H1 (cell line): ENCODE measurements around the gene STX12. TPM values are rescaled to one million over a fixed set of nuclear protein-coding genes. Genes with fewer than 3 reads are reported as not detected.

Experiments used
- CTCF ChIA-PET: fragments of 300-600 bp; sonication (Branson Sonifier 250); formaldehyde crosslinking; loops from one replicate; lab custom pipeline; 2021; ENCODE audit not compliant: partially characterized antibody; lab: Charles Lee
- POLR2A ChIA-PET: fragments of 300-600 bp; sonication (Branson Sonifier 250); formaldehyde crosslinking; loops from one replicate; lab custom pipeline; 2021; ENCODE audit warnings: inconsistent platforms; ENCODE audit not compliant: partially characterized antibody; lab: Charles Lee
- DNase-seq, 2 experiments: peaks; one replicate each; pipeline versions ENCODE4 v3.0.0 to v3.0.0-alpha.2; 2010 to 2022; ENCODE audit warnings: low spot score in 2 of 2, low read depth in 1 of 2, mixed read lengths in 1 of 2
- FAIRE-seq: peaks from 2 replicates; lab custom pipeline; 2011; peaks lifted over from hg19 to GRCh38; lab: Jason Lieb, UNC
- H2AFZ ChIP-seq: 2 replicates; pipeline ENCODE4 v1.8.1; 2012; ENCODE audit warnings: low read length, inconsistent platforms
- H2AK5ac ChIP-seq: 2 replicates; pipeline ENCODE4 v1.6.1; 2013; ENCODE audit warnings: low read depth, low read length
- H2BK120ac ChIP-seq: replicated peaks from 2 replicates; pipeline ENCODE3; 2013; ENCODE audit warnings: low read depth, low read length, inconsistent platforms
- H2BK12ac ChIP-seq: 2 replicates; pipeline ENCODE4 v1.6.1; 2013; ENCODE audit warnings: low read depth, low read length
- H2BK15ac ChIP-seq: 2 replicates; pipeline ENCODE4 v1.6.1; 2013; ENCODE audit warnings: low read length
- H2BK20ac ChIP-seq: 2 replicates; pipeline ENCODE4 v1.6.1; 2013; ENCODE audit warnings: low read length
- H2BK5ac ChIP-seq: 2 replicates; pipeline ENCODE4 v1.6.1; 2013; ENCODE audit warnings: low read depth, low read length
- H3K14ac ChIP-seq: 2 replicates; pipeline ENCODE4 v1.6.1; 2013; ENCODE audit warnings: inconsistent platforms; ENCODE audit not compliant: insufficient read length
- H3K18ac ChIP-seq: 2 replicates; pipeline ENCODE4 v1.6.1; 2013; ENCODE audit warnings: low read length; ENCODE audit errors: extremely low read depth
- H3K23ac ChIP-seq: 2 replicates; pipeline ENCODE4 v1.6.1; 2013; ENCODE audit warnings: inconsistent platforms; ENCODE audit not compliant: insufficient read length
- H3K23me2 ChIP-seq: 2 replicates; pipeline ENCODE4 v1.6.1; 2013; ENCODE audit warnings: low read depth, low read length
- H3K27ac ChIP-seq: 2 replicates; pipeline ENCODE4 v1.6.1; 2011; ENCODE audit warnings: low read depth, low read length, inconsistent platforms
- H3K27me3 ChIP-seq, 4 experiments: replicated peaks in 1 of 4; 1 replicate in 1 of 4; 2 replicates in 3 of 4; pipeline versions ENCODE4 v1.6.1 to v1.8.1; 2011 to 2013; ENCODE audit warnings: low read length in 3 of 4, mild to moderate bottlenecking in 3 of 4, inconsistent platforms in 2 of 4, mixed read lengths in 2 of 4, moderate library complexity in 1 of 4; ENCODE audit not compliant: control insufficient read depth in 3 of 4, insufficient read depth in 3 of 4; ENCODE audit errors: extremely low read depth in 1 of 4
- H3K36me3 ChIP-seq, 4 experiments: 2 replicates each; pipeline versions ENCODE4 v1.6.1 to v1.8.1; 2011 to 2013; ENCODE audit warnings: mild to moderate bottlenecking in 4 of 4, low read length in 3 of 4, moderate library complexity in 2 of 4, control low read depth in 1 of 4, inconsistent platforms in 1 of 4; ENCODE audit not compliant: insufficient read depth in 4 of 4, control insufficient read depth in 2 of 4
- H3K4ac ChIP-seq: replicated peaks from 2 replicates; pipeline ENCODE3; 2013; ENCODE audit warnings: low read length, low read depth, mixed read lengths, inconsistent platforms; ENCODE audit not compliant: insufficient read length
- H3K4me1 ChIP-seq, 4 experiments: replicated peaks in 1 of 4; 1 replicate in 1 of 4; 2 replicates in 3 of 4; pipeline versions ENCODE4 v1.6.1 to v1.8.1; 2011 to 2013; ENCODE audit warnings: low read length in 3 of 4, inconsistent platforms in 2 of 4, mixed read lengths in 1 of 4; ENCODE audit not compliant: insufficient read depth in 4 of 4, control insufficient read depth in 3 of 4
- H3K4me2 ChIP-seq, 2 experiments: 2 replicates each; pipeline versions ENCODE4 v1.6.1 to v1.8.1; 2011 to 2013; ENCODE audit warnings: low read depth in 2 of 2, low read length in 2 of 2, control low read depth in 1 of 2, inconsistent platforms in 1 of 2, mild to moderate bottlenecking in 1 of 2; ENCODE audit not compliant: insufficient read depth in 1 of 2
- H3K4me3 ChIP-seq, 4 experiments: fragments of 200-600, 300-600 bp in 1 of 4; sonication (generic), shearing (Covaris generic), sonication (Bioruptor Twin) in 1 of 4; 2 replicates each; pipeline versions ENCODE4 v1.5.1 to v1.8.1; 2011 to 2016; ENCODE audit warnings: low read length in 4 of 4, low read depth in 3 of 4, control low read depth in 2 of 4, inconsistent platforms in 2 of 4, mild to moderate bottlenecking in 2 of 4, mixed read lengths in 1 of 4, moderate library complexity in 1 of 4; ENCODE audit not compliant: insufficient read depth in 2 of 4; ENCODE audit errors: extremely low read depth in 1 of 4
- H3K56ac ChIP-seq: replicated peaks from 2 replicates; pipeline ENCODE3; 2013; ENCODE audit warnings: low read depth, mild to moderate bottlenecking, mixed read lengths, low read length, inconsistent platforms; ENCODE audit not compliant: insufficient read length
- H3K79me1 ChIP-seq: 2 replicates; pipeline ENCODE4 v1.6.1; 2013; ENCODE audit warnings: low read depth, low read length, control low read depth
- H3K79me2 ChIP-seq, 2 experiments: 2 replicates each; pipeline versions ENCODE4 v1.6.1 to v1.8.1; 2012 to 2013; ENCODE audit warnings: low read length in 2 of 2, mild to moderate bottlenecking in 2 of 2, inconsistent platforms in 1 of 2; ENCODE audit not compliant: insufficient read depth in 2 of 2, control insufficient read depth in 1 of 2
- H3K9ac ChIP-seq, 4 experiments: replicated peaks in 1 of 4; 1 replicate in 1 of 4; 2 replicates in 3 of 4; pipeline versions ENCODE4 v1.6.1 to v1.8.1; 2011 to 2013; ENCODE audit warnings: low read depth in 3 of 4, low read length in 3 of 4, control low read depth in 2 of 4, mild to moderate bottlenecking in 2 of 4, moderate library complexity in 2 of 4, inconsistent platforms in 1 of 4; ENCODE audit errors: extremely low read depth in 1 of 4
- H3K9me3 ChIP-seq, 2 experiments: 2 replicates each; pipeline versions ENCODE4 v1.6.1 to v1.8.1; 2012 to 2013; ENCODE audit warnings: mild to moderate bottlenecking in 2 of 2, moderate library complexity in 2 of 2, control low read depth in 1 of 2, inconsistent platforms in 1 of 2, low read depth in 1 of 2, low read length in 1 of 2, mixed read lengths in 1 of 2; ENCODE audit not compliant: insufficient read depth in 2 of 2
- H4K20me1 ChIP-seq, 2 experiments: replicated peaks in 1 of 2; 2 replicates each; pipeline versions ENCODE3 to v1.8.1; 2011 to 2013; ENCODE audit warnings: inconsistent platforms in 2 of 2, low read length in 2 of 2, mild to moderate bottlenecking in 1 of 2; ENCODE audit not compliant: insufficient read depth in 2 of 2, control insufficient read depth in 1 of 2
- H4K5ac ChIP-seq: 2 replicates; pipeline ENCODE4 v1.6.1; 2013; ENCODE audit warnings: low read length, low read depth, mixed read lengths, inconsistent platforms; ENCODE audit not compliant: insufficient read length
- H4K8ac ChIP-seq: 2 replicates; pipeline ENCODE4 v1.8.0; 2013; ENCODE audit warnings: mild to moderate bottlenecking, moderate library complexity, low read length, inconsistent platforms; ENCODE audit not compliant: insufficient read depth; ENCODE audit errors: extremely low read depth
- H4K91ac ChIP-seq: replicated peaks from 2 replicates; pipeline ENCODE3; 2013; ENCODE audit warnings: low read length, mixed read lengths, inconsistent platforms; ENCODE audit not compliant: insufficient read length
- BCL11A ChIP-seq, 2 experiments: IDR thresholded peaks; one replicate each; pipeline ENCODE4 v1.6.1; 2011; ENCODE audit warnings: low read depth in 2 of 2, low read length in 2 of 2, mild to moderate bottlenecking in 2 of 2
- CBX8 ChIP-seq: fragments of 300-800, 300-1000 bp; sonication (generic); IDR thresholded peaks from 2 replicates; pipeline ENCODE4 v1.7.1; 2016; ENCODE audit warnings: low read depth, low read length, borderline replicate concordance
- NRF1 ChIP-seq: IDR thresholded peaks from 2 replicates; pipeline ENCODE4 v1.6.1; 2011; ENCODE audit warnings: mild to moderate bottlenecking, low read depth, low read length, improper control_type of control experiment
- POLR2AphosphoS5 ChIP-seq: IDR thresholded peaks from 2 replicates; pipeline ENCODE4 v1.6.1; 2011; ENCODE audit warnings: low read depth, low read length
- SAP30 ChIP-seq: fragments of 300-600 bp; sonication (generic); IDR thresholded peaks from 2 replicates; pipeline ENCODE4 v1.7.1; 2012; ENCODE audit warnings: low read length, moderate library complexity, mild to moderate bottlenecking, inconsistent platforms; ENCODE audit not compliant: insufficient read depth, insufficient replicate concordance
- WGBS, 2 experiments: shearing (Covaris generic) in 1 of 2; methylation state at CpG; one replicate each; pipeline versions ENCODE4 v1.1.6 to v1.1.7; 2013 to 2015; ENCODE audit warnings: low lambda C conversion rate in 2 of 2, mixed read lengths in 2 of 2, inconsistent platforms in 1 of 2, low coverage in 1 of 2, missing lambda C conversion rate in 1 of 2; ENCODE audit not compliant: insufficient replicate concordance in 2 of 2, insufficient coverage in 1 of 2, insufficient read length in 1 of 2; ENCODE audit errors: extremely low coverage in 1 of 2, missing lambda C conversion rate in 1 of 2; 5-methylcytosine and 5-hydroxymethylcytosine counted together
- polyA plus RNA-seq, 7 experiments: library from polyadenylated mRNA; depleted of rRNA in 3 of 7; stranded (reverse) in 5 of 7; unstranded in 2 of 7; fragments of >200 nt in 5 of 7; fragments of 200-250 nt in 2 of 7; gene quantifications; 1 replicate in 5 of 7; 2 replicates in 1 of 7; 4 replicates in 1 of 7; pipeline versions ENCODE4 v1.2.1 to v1.2.3, GENCODE V29; 2011 to 2013; ENCODE audit warnings: missing spikeins in 2 of 7, mixed read lengths in 2 of 7
- total RNA-seq: library from RNA; stranded (reverse); fragmentation: NEBNext Ultra II Directional; extraction: Animal tissue kit (Norgen Biotek cat#: 25700); gene quantifications from 2 replicates; pipeline ENCODE4 v1.2.1, GENCODE V29; 2021

STX12 gene
- total and polyA plus RNA-seq, 2 of the 8 experiments (the other 6 are each of a cell fraction or from before 2014, with no cell fraction given) = 3.7 to 11.0 TPM

DNA sequence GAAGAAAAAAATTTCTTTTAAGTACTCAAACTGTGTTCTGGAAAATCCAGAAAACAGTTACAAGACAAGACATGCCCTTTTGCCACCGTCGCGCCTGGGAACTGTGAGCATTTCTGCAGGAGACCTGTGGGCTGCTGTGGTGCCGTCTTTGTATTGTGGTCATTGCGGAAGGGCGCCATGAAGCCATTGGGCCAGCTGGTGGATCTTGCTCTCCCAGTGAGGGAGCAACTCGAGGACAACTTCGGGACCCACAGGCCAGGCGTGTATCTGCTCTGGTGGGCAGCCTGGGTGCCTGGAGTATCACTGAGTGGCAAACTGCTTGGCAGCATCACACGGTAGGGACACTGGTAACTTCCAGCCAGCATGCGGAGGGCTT lies 95.5 kb downstream of the STX12 start:
- peaks cover 0 to 3% (median 1%) of the 10 kb centered on the region in 4 experiments; a peak in 4 of 7 replicates for H3K27me3 ChIP-seq
- no peak overlapping the region for H3K27ac ChIP-seq
- H2AFZ ChIP-seq = peak overlapping the region; percentile 99
- H4K20me1 ChIP-seq = no peaks in the 10 kb centered on the region
- ChIA-PET POLR2A (no interaction called here), CTCF (interaction anchor here (1.1 kb wide), 1 partner anchor 199 kb away, joined by 3 read pairs; no protein-coding TSS in a partner anchor)
- H3K4ac ChIP-seq = no peak overlapping the region
- H3K56ac ChIP-seq = no peak overlapping the region
- H2BK20ac ChIP-seq = peak overlapping the region; percentile 51; the same call in 1 of the 2 replicates
- H3K4me1 ChIP-seq = peaks cover 0 to 12% (median 7%) of the 10 kb centered on the region in 4 experiments; a peak in 6 of 7 replicates
- no peaks in the 10 kb centered on the region for H3K9me3 ChIP-seq
- no peak overlapping the region for H3K4me3 ChIP-seq
- no peak overlapping the region; the same call in 1 of the 2 replicates for H2BK12ac ChIP-seq
- no peak overlapping the region for H3K4me2 ChIP-seq
- WGBS, 2 experiments = 88% methylated on average over 11 of the region's 11 CpGs; no CpG with 5 or more reads in 1 of the 2 experiments
- H3K18ac ChIP-seq = no peak overlapping the region
- H3K9ac ChIP-seq = no peak overlapping the region
- 0 out of 2 replicates have a peak overlapping the region, but pooled peaks have one; percentile 18 for H2BK5ac ChIP-seq
- no peak for DNase-seq
- peak overlapping the region; percentile 55 for H4K91ac ChIP-seq
- no peak overlapping the region for H2BK120ac ChIP-seq
- no peaks in the 10 kb centered on the region for H3K79me1 ChIP-seq
- H3K23me2 ChIP-seq = peaks cover 9% of the 10 kb centered on the region; the same call in 1 of the 2 replicates
- H3K79me2 ChIP-seq = no peaks in the 10 kb centered on the region
- no peak overlapping the region for H4K8ac ChIP-seq
- no peak overlapping the region for H3K14ac ChIP-seq
- no peak overlapping the region for H4K5ac ChIP-seq
- H3K23ac ChIP-seq = no peak overlapping the region
- H2BK15ac ChIP-seq = 0 out of 2 replicates have a peak overlapping the region, but pooled peaks have one; percentile 76
- TF ChIP-seq CBX8 = no peak
- no peak for TF ChIP-seq SAP30
- no peak for TF ChIP-seq BCL11A (IDR thresholded peaks at IDR 0.05; ENCODE audit: low read depth in 2 of 2, low read length in 2 of 2)
- TF ChIP-seq NRF1 = no peak
- TF ChIP-seq POLR2AphosphoS5 = no peak
- no peak for FAIRE-seq
- no peak overlapping the region for H2AK5ac ChIP-seq
- no peaks in the 10 kb centered on the region for H3K36me3 ChIP-seq
